HCT116 (cell line): ENCODE data around the gene SLC44A5. TPM values are rescaled to one million over a fixed set of nuclear protein-coding genes. Genes with fewer than 3 reads are reported as not detected.

ENCODE experiments used
- ATAC-seq: fragments of 200-7000 bp; cut with Tn5 transposase; 2 replicates; pipeline ENCODE4 v1.9.1; 2020; ENCODE audit warnings: mild to moderate bottlenecking, moderate library complexity
- BruUV-seq: library from RNA; stranded (reverse); fragments of 400-500 nt; replicated peaks from 2 replicates; lab custom pipeline; 2021; lab: Mats Ljungman, UMichigan
- CTCF ChIA-PET: fragments of 300-600 bp; sonication (Branson Sonifier 250); formaldehyde crosslinking; loops from one replicate; lab custom pipeline; 2021; ENCODE audit warnings: antibody characterized with exemption; lab: Charles Lee
- POLR2A ChIA-PET: fragments of 300-600, 350-600 bp; sonication (Branson Sonifier 250); formaldehyde crosslinking; loops from one replicate; lab custom pipeline; 2021; ENCODE audit warnings: antibody characterized with exemption; lab: Charles Lee
- RAD21 ChIA-PET, 2 experiments: fragments of 300-600 bp; sonication (Branson Sonifier 250); formaldehyde crosslinking; loops; one replicate each; lab custom pipeline; 2023; ENCODE audit warnings: low total read pairs in 2 of 2; ENCODE audit not compliant: uncharacterized antibody in 2 of 2, unreplicated experiment in 2 of 2, low non-redundant PET in 1 of 2; lab: Charles Lee
- DNase-seq: peaks from one replicate; pipeline ENCODE4 v3.0.0-alpha.2; 2010; ENCODE audit warnings: low read depth, low spot score
- H2AFZ ChIP-seq: fragments of 200-600 bp; shearing (Covaris generic), sonication (generic); 2 replicates; pipeline ENCODE4 v1.6.1; 2017; ENCODE audit warnings: low read depth, mixed run types, mixed read lengths, antibody characterized with exemption, low read length; ENCODE audit not compliant: poor library complexity, severe bottlenecking
- H3K27ac ChIP-seq: 2 replicates; pipeline ENCODE4 v1.5.1; 2012; ENCODE audit warnings: low read depth, low read length
- H3K27me3 ChIP-seq: fragments of 200-600 bp; sonication (generic); 2 replicates; pipeline ENCODE4 v1.6.1; 2016; ENCODE audit warnings: mixed run types, low read length, mixed read lengths; ENCODE audit not compliant: insufficient read depth
- H3K36me3 ChIP-seq, 2 experiments: fragments of 200-500 bp in 1 of 2; fragments of 200-600 bp in 1 of 2; sonication (Bioruptor generic) in 1 of 2; sonication (generic) in 1 of 2; 2 replicates each; pipeline versions ENCODE4 v1.5.1 to v1.6.1; 2014 to 2016; ENCODE audit warnings: low read length in 2 of 2, inconsistent platforms in 1 of 2, mixed read lengths in 1 of 2, mixed run types in 1 of 2; ENCODE audit not compliant: insufficient read depth in 2 of 2, control insufficient read depth in 1 of 2
- H3K4me1 ChIP-seq, 2 experiments: fragments of 200-600 bp in 1 of 2; sonication (generic) in 1 of 2; 2 replicates each; pipeline versions ENCODE4 v1.5.1 to v1.6.1; 2012 to 2017; ENCODE audit warnings: low read length in 2 of 2, inconsistent platforms in 1 of 2, mild to moderate bottlenecking in 1 of 2, mixed read lengths in 1 of 2, mixed run types in 1 of 2, moderate library complexity in 1 of 2; ENCODE audit not compliant: insufficient read depth in 2 of 2, control insufficient read depth in 1 of 2
- H3K4me2 ChIP-seq: fragments of 200-600 bp; sonication (generic); 2 replicates; pipeline ENCODE4 v1.6.1; 2017; ENCODE audit warnings: mixed run types, low read length, mixed read lengths
- H3K4me3 ChIP-seq, 2 experiments: fragments of 200-600 bp in 1 of 2; sonication (generic) in 1 of 2; replicated peaks in 1 of 2; 2 replicates each; pipeline ENCODE4 v1.5.1; 2011 to 2016; ENCODE audit warnings: low read length in 2 of 2, control low read depth in 1 of 2, low read depth in 1 of 2, mild to moderate bottlenecking in 1 of 2, mixed read lengths in 1 of 2, mixed run types in 1 of 2
- H3K79me2 ChIP-seq: fragments of 200-600 bp; sonication (generic); 2 replicates; pipeline ENCODE4 v1.6.1; 2017; ENCODE audit warnings: mild to moderate bottlenecking, mixed run types, low read length, moderate library complexity, mixed read lengths; ENCODE audit not compliant: insufficient read depth
- H3K9ac ChIP-seq: fragments of 200-600 bp; sonication (generic); 2 replicates; pipeline ENCODE4 v1.6.1; 2016; ENCODE audit warnings: low read length, mixed read lengths
- H3K9me2 ChIP-seq: fragments of 200-600 bp; sonication (generic), shearing (Covaris generic); 2 replicates; pipeline ENCODE4 v1.6.1; 2017; ENCODE audit warnings: mixed run types, mild to moderate bottlenecking, moderate library complexity; ENCODE audit not compliant: insufficient read depth
- H3K9me3 ChIP-seq, 2 experiments: fragments of 200-500 bp in 1 of 2; fragments of 200-600 bp in 1 of 2; sonication (Bioruptor generic) in 1 of 2; sonication (generic) in 1 of 2; 2 replicates each; pipeline ENCODE4 v1.6.1; 2014 to 2017; ENCODE audit warnings: low read length in 2 of 2, mixed read lengths in 2 of 2, inconsistent platforms in 1 of 2, low read depth in 1 of 2, mild to moderate bottlenecking in 1 of 2, mixed run types in 1 of 2, moderate library complexity in 1 of 2; ENCODE audit not compliant: control insufficient read depth in 1 of 2, insufficient read depth in 1 of 2
- H4K20me1 ChIP-seq: fragments of 200-600 bp; sonication (generic), shearing (Covaris generic); 2 replicates; pipeline ENCODE4 v1.6.1; 2017; ENCODE audit warnings: mixed run types, mild to moderate bottlenecking, moderate library complexity; ENCODE audit not compliant: insufficient read depth
- ATF3 ChIP-seq: IDR thresholded peaks from 2 replicates; pipeline ENCODE4 v1.6.1; 2012
- CBX3 ChIP-seq: IDR thresholded peaks from 2 replicates; pipeline ENCODE4 v1.6.1; 2012; ENCODE audit warnings: low read depth
- CEBPB ChIP-seq: IDR thresholded peaks from 2 replicates; pipeline ENCODE4 v1.6.1; 2012; ENCODE audit warnings: low read depth
- CTCF ChIP-seq, 3 experiments: fragments of 200-600 bp in 1 of 3; sonication (generic) in 1 of 3; IDR thresholded peaks in 2 of 3; conservative IDR thresholded peaks in 1 of 3; 2 replicates each; pipeline ENCODE4 v1.5.1; 2012 to 2017; ENCODE audit warnings: low read depth in 2 of 3, low read length in 2 of 3, antibody characterized with exemption in 1 of 3, borderline replicate concordance in 1 of 3, control low read depth in 1 of 3, mild to moderate bottlenecking in 1 of 3, mixed read lengths in 1 of 3, mixed run types in 1 of 3, moderate library complexity in 1 of 3; ENCODE audit not compliant: insufficient read depth in 1 of 3
- EGR1 ChIP-seq: IDR thresholded peaks from 2 replicates; pipeline ENCODE4 v1.6.1; 2012; ENCODE audit warnings: low read depth
- ELF1 ChIP-seq: IDR thresholded peaks from 2 replicates; pipeline ENCODE4 v1.6.1; 2012; ENCODE audit warnings: low read depth, borderline replicate concordance
- EZH2 ChIP-seq: fragments of 200-600 bp; sonication (generic); IDR thresholded peaks from 2 replicates; pipeline ENCODE4 v1.6.1; 2017; ENCODE audit warnings: antibody characterized with exemption, mixed run types
- EZH2phosphoT487 ChIP-seq: fragments of 200-600 bp; IDR thresholded peaks from 2 replicates; pipeline ENCODE4 v1.6.1; 2018; ENCODE audit warnings: antibody characterized with exemption, borderline replicate concordance
- FOSL1 ChIP-seq: IDR thresholded peaks from 2 replicates; pipeline ENCODE4 v1.6.1; 2012; ENCODE audit warnings: low read depth
- JUND ChIP-seq: IDR thresholded peaks from 2 replicates; pipeline ENCODE4 v1.6.1; 2012
- POLR2A ChIP-seq: IDR thresholded peaks from 2 replicates; pipeline ENCODE4 v1.7.0; 2011; ENCODE audit warnings: borderline replicate concordance; ENCODE audit not compliant: insufficient read depth, insufficient read length; ENCODE audit errors: extremely low read depth
- POLR2AphosphoS5 ChIP-seq: IDR thresholded peaks from 2 replicates; pipeline ENCODE4 v1.6.1; 2011; ENCODE audit warnings: mild to moderate bottlenecking, low read depth, low read length, moderate library complexity
- RAD21 ChIP-seq: IDR thresholded peaks from 2 replicates; pipeline ENCODE4 v1.6.1; 2012; ENCODE audit warnings: low read depth, mild to moderate bottlenecking
- REST ChIP-seq: IDR thresholded peaks from 2 replicates; pipeline ENCODE4 v1.6.1; 2012; ENCODE audit warnings: low read depth
- YY1 ChIP-seq: IDR thresholded peaks from 2 replicates; pipeline ENCODE4 v1.6.1; 2011; ENCODE audit warnings: low read length, low read depth, moderate library complexity, mild to moderate bottlenecking; ENCODE audit not compliant: insufficient replicate concordance; ENCODE audit errors: extremely low read depth
- intact Hi-C: fragments of 100-400 bp; cut with micrococcal nuclease; formaldehyde crosslinking; loops from 2 replicates; pipeline ENCODE4 v1.10.0; 2022
- total RNA-seq: library from RNA; stranded (reverse); gene quantifications from one replicate; pipeline ENCODE4 v1.2.1, GENCODE V29; 2021; ENCODE audit not compliant: unreplicated experiment
- TF ChIP-seq, protein P1 (sequence below): IDR thresholded peaks from 2 replicates; pipeline ENCODE4 v1.6.1; 2011; ENCODE audit warnings: mild to moderate bottlenecking, low read length, moderate library complexity; ENCODE audit not compliant: insufficient replicate concordance; ENCODE audit errors: extremely low read depth

The SLC44A5 gene
- total RNA-seq, 1 experiment from 2014 or later = 2.4 TPM

DNA sequence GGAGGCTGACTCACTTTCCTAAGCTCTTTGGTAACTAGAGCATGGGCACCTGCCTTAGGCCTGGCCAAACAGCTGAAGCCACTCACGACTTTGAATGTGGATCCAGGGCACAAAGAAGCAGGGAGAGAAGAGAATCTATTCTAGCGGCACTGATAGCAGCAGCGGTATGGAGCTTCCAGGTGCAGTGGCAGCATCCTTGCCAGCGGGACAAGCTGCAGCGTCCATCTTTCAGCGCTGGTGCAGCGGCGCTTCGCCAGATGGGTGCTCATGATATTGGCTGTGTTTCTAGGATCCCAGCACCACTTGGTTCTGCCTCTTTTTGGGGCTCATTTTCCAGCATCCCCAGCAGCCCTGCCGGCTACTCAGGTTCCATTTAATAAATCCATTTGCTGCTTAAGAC is 184.2 kb downstream of the SLC44A5 start:
- no peaks in the 10 kb centered on the region for H3K9me3 ChIP-seq
- no peaks in the 10 kb centered on the region for H3K27me3 ChIP-seq
- ChIA-PET POLR2A (no interaction called here), RAD21 (no interaction called here), CTCF (no interaction called here)
- intact Hi-C loops = no loop called here
- ATAC-seq = no peak
- BruUV-seq = no TSS peak
- no peak overlapping the region for H3K9ac ChIP-seq
- no peak for DNase-seq
- H3K27ac ChIP-seq = no peak overlapping the region
- H3K4me2 ChIP-seq = no peak overlapping the region
- H3K36me3 ChIP-seq = no peaks in the 10 kb centered on the region
- H4K20me1 ChIP-seq = no peaks in the 10 kb centered on the region
- H3K9me2 ChIP-seq = no peaks in the 10 kb centered on the region
- TF ChIP-seq ELF1 (no peak), CEBPB (no peak), POLR2A (no peak), RAD21 (no peak), JUND (no peak), ATF3 (no peak), FOSL1 (no peak), REST (no peak), EZH2 (no peak), CTCF (IDR thresholded peaks at IDR 0.05 in 2 of 3, conservative IDR thresholded peaks at IDR 0.05 in 1 of 3; ENCODE audit: borderline replicate concordance in 1 of 3, insufficient read depth in 1 of 3, low read depth in 2 of 3, low read length in 2 of 3) (no peak), POLR2AphosphoS5 (no peak), EZH2phosphoT487 (no peak), CBX3 (no peak), YY1 (no peak), EGR1 (no peak)
- TF ChIP-seq, protein P1, sequence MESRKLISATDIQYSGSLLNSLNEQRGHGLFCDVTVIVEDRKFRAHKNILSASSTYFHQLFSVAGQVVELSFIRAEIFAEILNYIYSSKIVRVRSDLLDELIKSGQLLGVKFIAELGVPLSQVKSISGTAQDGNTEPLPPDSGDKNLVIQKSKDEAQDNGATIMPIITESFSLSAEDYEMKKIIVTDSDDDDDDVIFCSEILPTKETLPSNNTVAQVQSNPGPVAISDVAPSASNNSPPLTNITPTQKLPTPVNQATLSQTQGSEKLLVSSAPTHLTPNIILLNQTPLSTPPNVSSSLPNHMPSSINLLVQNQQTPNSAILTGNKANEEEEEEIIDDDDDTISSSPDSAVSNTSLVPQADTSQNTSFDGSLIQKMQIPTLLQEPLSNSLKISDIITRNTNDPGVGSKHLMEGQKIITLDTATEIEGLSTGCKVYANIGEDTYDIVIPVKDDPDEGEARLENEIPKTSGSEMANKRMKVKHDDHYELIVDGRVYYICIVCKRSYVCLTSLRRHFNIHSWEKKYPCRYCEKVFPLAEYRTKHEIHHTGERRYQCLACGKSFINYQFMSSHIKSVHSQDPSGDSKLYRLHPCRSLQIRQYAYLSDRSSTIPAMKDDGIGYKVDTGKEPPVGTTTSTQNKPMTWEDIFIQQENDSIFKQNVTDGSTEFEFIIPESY = no peak
- H3K4me1 ChIP-seq = no peaks in the 10 kb centered on the region
- no peak overlapping the region for H2AFZ ChIP-seq
- H3K79me2 ChIP-seq = no peaks in the 10 kb centered on the region
- H3K4me3 ChIP-seq = no peak overlapping the region
